HepG2 (cell line): ENCODE results near the gene ST8SIA6. TPM values are rescaled to one million over a fixed set of nuclear protein-coding genes. Genes with fewer than 3 reads are reported as not detected.

Experiments used
- ATF2 ChIP-seq: sonication (generic); formaldehyde crosslinking; IDR thresholded peaks from 2 replicates; pipeline ENCODE4 v1.4.0; 2020; ENCODE audit warnings: missing genetic modification reagents
- CEBPG ChIP-seq: IDR thresholded peaks from 2 replicates; pipeline ENCODE4 v1.6.1; 2016
- HMG20B ChIP-seq: conservative IDR thresholded peaks from 2 replicates; pipeline ENCODE4 v1.6.1; 2016; ENCODE audit warnings: missing genetic modification reagents, missing compliant biosample characterization
- HNF1A ChIP-seq, 2 experiments: sonication (generic) in 1 of 2; formaldehyde crosslinking in 1 of 2; IDR thresholded peaks; 2 replicates each; pipeline versions ENCODE4 v1.4.0 to v1.6.1; 2016 to 2020; ENCODE audit warnings: borderline replicate concordance in 1 of 2, low read depth in 1 of 2, mild to moderate bottlenecking in 1 of 2, missing genetic modification reagents in 1 of 2
- ISL2 ChIP-seq: sonication (generic); formaldehyde crosslinking; IDR thresholded peaks from 2 replicates; pipeline ENCODE4 v1.5.0; 2020; ENCODE audit warnings: missing genetic modification reagents
- MED8 ChIP-seq: sonication (generic); formaldehyde crosslinking; IDR thresholded peaks from 2 replicates; pipeline ENCODE4 v1.8.1; 2023; ENCODE audit warnings: mild to moderate bottlenecking, missing genetic modification reagents; ENCODE audit not compliant: insufficient replicate concordance
- SIX4 ChIP-seq: sonication (generic); formaldehyde crosslinking; IDR thresholded peaks from 2 replicates; pipeline ENCODE4 v1.4.0; 2020; ENCODE audit warnings: missing genetic modification reagents
- SNAPC5 ChIP-seq: sonication (generic); formaldehyde crosslinking; IDR thresholded peaks from 2 replicates; pipeline ENCODE4 v1.8.1; 2023; ENCODE audit warnings: mild to moderate bottlenecking, missing genetic modification reagents, borderline replicate concordance
- TAF15 ChIP-seq: fragments of 200-400 bp; formaldehyde crosslinking; IDR thresholded peaks from one replicate; pipeline ENCODE4 v1.6.1; 2018; ENCODE audit warnings: mild to moderate bottlenecking, low read depth, low read length; ENCODE audit not compliant: poor library complexity, severe bottlenecking
- ZFP37 ChIP-seq: sonication (generic); formaldehyde crosslinking; IDR thresholded peaks from 2 replicates; pipeline ENCODE4 v1.4.0; 2020; ENCODE audit warnings: missing genetic modification reagents, borderline replicate concordance
- polyA plus RNA-seq, 8 experiments: library from polyadenylated mRNA; depleted of rRNA in 3 of 8; stranded (reverse) in 7 of 8; unstranded in 1 of 8; fragments of >200 nt; fragmentation: Illumina TruSeq in 4 of 8; extraction: Trizol in 4 of 8; gene quantifications; 2 replicates each; pipeline versions ENCODE4 v1.2.1 to v1.2.3, GENCODE V29; 2011 to 2016; ENCODE audit warnings: low read depth in 4 of 8, missing spikeins in 1 of 8, mixed read lengths in 1 of 8; ENCODE audit not compliant: insufficient read depth in 1 of 8
- total RNA-seq, 5 experiments: library from RNA; depleted of rRNA; stranded (reverse); fragments of >200 nt; fragmentation: Illumina TruSeq; extraction: Trizol; gene quantifications; 2 replicates each; pipeline ENCODE4 v1.2.3, GENCODE V29; 2016; ENCODE audit warnings: low read depth in 1 of 5

Gene ST8SIA6
- total and polyA plus RNA-seq, 2 of the 13 experiments (the other 11 are each of a cell fraction or from before 2014, with no cell fraction given), result not detected

- no peak for TF ChIP-seq ISL2 (CRISPR knock-in tag)
- TF ChIP-seq ATF2 (CRISPR knock-in tag), result no peak
- no peak for TF ChIP-seq SNAPC5 (CRISPR knock-in tag)
- no peak for TF ChIP-seq HMG20B (CRISPR knock-in tag)
- no peak for TF ChIP-seq CEBPG (CRISPR knock-in tag)
- no peak for TF ChIP-seq MED8 (CRISPR knock-in tag)
- no peak for TF ChIP-seq TAF15
- TF ChIP-seq ZFP37, result no peak
- TF ChIP-seq HNF1A (IDR thresholded peaks at IDR 0.05; ENCODE audit: low read depth), result no peak
- TF ChIP-seq HNF1A (CRISPR knock-in tag; IDR thresholded peaks at IDR 0.05; ENCODE audit: borderline replicate concordance), result no peak
- no peak for TF ChIP-seq SIX4
Observed at GRCh38 chr10:17425584-17426262, 28.7 kb downstream of the ST8SIA6 start (continued).
